NCI-H1417 treated with DMSO at 0.1 percent for 48 hours (cell line): Measurements from ENCODE around the gene TNIK.

Experiments used
- DNase-seq: peaks from one replicate; lab custom pipeline; 2025; lab: John Stamatoyannopoulos, UW

The TNIK gene

GRCh38 chr3:171163101-171164066 is 296.8 kb downstream of the TNIK start:
- no peak for DNase-seq

DNA sequence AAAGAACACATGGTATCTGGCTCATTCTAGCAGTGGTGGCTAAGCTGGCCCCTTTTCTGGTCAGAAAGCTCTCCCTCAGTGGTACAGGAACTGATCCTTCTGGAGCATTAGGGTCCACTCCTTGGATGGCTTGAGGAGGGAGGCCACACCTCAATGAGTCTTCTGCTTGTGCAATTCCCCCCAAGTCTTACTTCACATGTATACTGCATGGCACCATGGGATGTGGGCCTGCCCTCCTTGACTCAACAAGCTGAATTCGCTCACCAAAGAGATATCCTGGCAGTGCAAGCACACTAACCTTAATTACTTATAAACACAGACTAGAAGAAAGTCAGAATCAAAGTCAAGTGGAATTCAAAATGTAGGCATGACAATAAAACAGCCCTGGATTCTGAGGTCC is 299.9 kb downstream of the TNIK start:
- DNase-seq: no peak

- DNase-seq: no peak
Measured at GRCh38 chr3:171159822-171160157, 300.4 kb downstream of the TNIK start.

DNA sequence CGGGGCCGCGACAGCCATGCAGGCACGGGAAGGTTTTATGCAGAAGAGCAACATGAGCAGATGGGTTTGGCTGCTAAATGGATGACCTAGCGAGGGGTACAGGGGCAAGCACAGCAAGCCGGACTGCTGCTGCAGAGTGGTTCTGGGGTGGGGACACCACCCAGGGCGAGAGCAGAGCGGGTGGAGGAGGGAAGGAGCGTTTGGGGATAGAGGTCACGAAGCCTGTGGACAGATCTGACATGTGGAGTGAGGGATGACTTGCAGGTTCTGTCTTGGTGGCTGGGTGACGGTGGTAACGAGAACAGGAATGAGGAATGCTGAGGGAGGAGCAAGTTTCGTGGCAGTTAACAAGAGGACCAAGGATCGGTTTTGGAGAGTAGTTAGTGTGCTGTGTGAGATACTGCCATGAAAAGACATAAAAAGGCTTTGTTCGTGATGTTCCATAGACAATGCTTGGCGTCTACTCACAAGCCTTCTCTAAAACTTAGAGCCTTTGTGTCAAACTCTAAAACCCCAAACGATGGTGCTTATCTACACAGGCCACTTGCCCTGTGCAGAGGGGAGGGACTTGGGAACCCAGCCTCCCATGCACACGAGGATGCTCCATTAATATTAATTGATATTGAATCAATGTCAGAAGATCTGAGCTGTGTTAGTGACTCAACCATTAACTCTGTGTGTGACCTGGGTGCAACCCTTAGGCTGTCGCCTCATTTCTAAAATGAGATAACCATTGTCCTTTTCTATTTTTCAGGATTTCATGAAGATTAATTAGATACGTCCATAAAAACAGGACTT is 301.0 kb downstream of the TNIK start:
- no peak for DNase-seq

DNA sequence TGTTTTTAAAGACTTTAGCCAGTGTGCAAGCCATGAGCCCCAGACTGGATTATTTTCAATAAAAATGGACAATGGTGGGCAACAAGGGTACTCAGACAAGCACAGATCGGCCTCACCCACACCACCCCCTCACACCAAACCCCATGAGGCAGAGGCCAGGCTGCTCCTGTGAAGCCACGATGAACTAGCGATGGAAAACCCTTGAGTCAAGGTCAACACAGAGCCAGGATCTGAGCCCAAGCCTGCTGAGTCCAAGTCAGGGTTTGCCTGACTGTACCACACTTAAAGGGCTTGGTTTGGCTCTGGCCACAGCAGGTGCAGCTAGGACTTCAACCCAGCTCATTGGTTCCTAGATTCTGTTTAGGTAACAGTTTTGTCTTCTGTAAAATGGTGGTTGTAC is 302.2 kb downstream of the TNIK start:
- no peak for DNase-seq

DNA sequence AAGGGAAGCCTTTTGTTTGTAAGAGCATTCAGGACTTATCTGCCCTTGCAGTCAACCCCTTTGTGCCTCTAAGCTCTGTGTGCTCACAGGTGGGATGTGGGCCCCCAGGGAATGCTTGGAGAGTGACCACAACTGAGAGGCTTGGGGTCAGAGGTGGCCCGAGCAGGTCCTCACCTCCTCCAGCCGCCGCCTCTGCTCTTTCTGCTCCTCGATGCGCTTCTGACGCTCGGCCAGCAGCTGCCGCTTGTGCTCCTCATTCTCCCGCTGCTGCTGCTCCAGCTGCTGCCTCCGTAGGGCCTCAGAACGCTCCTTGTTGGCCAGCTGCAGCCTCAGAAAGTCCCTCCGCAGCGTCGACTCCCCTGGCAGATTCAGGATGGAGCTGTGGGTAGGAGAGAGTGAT is 302.9 kb downstream of the TNIK start:
- DNase-seq: no peak

DNA sequence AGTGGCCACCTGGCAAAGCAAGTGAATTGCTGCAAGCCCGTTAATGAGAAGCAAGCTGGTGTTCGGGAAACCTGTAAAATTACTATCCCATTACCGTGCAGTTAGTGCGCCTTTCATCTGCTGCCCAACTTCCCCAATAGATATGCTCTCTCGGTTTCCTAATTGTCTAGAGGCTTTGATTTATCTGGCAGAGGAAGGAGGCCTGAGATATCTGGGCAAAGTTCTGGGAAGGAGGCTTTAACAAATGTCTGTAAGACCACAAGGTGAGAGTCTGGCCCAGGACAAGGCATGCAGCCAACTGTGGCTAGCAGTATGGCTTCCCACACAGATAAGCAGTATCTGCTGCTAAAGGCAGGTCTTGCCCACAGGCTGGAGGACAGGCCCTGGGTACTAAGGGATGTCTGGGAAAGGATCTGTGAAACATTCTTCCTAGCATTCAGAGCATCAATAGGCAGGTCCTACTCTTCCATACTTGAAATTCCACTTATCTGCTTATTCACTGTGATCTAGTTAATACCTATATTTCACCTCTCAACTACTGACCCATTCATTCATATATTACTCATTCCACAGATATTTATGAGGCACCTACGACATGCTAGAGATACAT is 303.7 kb downstream of the TNIK start:
- DNase-seq: no peak

- no peak for DNase-seq
Measured at GRCh38 chr3:171155122-171155700, 305.0 kb downstream of the TNIK start.

GRCh38 chr3:171150945-171151344 is 309.3 kb downstream of the TNIK start:
- no peak for DNase-seq

DNA sequence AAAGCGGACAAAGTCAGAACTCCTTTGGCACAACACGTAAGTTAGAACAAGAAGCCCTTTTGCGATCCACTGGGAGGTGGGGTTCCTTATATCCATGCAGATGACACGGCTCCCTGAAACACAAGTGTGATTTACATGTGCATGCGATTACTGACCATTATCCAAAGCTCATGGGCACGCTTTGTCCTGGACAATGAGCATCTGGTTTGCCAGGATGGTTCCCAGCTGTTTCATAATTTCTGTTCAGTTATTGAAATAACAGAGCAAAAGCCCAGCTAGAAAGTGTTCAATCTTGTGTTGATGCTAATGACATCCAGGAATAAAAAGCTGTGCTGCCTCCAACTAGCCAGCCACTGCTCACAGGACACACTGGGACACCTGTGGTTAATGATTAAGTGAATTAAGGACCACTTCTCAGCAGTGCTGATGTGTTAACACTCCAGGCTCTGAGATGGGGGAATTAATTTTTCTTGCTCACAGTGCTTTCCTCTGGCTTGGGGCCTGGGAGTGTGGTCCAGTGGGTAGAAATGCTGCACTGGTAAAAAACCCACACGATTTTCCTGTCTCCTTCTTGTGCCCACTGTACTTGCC is 310.6 kb downstream of the TNIK start:
- no peak for DNase-seq

DNA sequence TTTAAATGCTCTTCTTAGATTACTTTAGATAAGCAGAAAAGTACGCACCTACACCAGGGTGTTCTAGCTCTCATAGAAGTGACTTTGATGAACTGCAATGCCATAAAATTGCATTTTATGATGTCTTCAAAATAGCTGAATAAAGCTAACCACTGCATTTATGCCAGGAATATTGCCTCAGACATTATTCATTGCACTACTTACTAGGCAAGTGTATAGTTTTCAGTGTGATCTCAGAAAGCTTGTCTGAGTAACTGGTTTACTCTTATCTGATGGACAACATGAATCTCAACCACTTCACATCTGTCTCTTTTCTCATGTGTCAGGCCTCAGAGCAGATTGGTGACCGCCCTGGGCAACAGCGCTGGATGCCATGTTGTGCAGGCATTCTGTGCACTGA is 314.4 kb downstream of the TNIK start:
- DNase-seq: no peak

GRCh38 chr3:171142985-171143384 is 317.2 kb downstream of the TNIK start:
- peak; percentile 82 for DNase-seq

- no peak for DNase-seq
Measured at GRCh38 chr3:171140246-171140645, 320.0 kb downstream of the TNIK start.

DNA sequence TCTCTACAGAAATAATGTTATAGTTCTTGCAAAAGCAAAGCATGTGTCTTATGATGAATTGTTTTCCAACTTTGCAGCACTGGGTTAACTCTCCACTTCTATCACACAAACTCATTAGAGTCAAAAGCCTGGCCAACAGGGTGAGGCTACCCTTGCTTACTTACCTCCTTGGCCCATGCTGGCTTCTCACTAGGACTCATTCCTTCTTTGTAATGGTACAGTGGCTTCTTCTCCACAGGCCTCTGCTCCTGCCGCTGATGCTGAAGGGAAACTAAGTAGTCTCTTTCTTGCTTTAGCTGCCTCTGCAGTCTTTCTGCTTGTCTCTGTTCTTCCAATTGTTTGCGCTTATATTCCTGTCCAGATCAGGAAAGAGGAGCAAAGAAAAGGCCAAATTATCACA is 322.2 kb downstream of the TNIK start:
- no peak for DNase-seq

DNA sequence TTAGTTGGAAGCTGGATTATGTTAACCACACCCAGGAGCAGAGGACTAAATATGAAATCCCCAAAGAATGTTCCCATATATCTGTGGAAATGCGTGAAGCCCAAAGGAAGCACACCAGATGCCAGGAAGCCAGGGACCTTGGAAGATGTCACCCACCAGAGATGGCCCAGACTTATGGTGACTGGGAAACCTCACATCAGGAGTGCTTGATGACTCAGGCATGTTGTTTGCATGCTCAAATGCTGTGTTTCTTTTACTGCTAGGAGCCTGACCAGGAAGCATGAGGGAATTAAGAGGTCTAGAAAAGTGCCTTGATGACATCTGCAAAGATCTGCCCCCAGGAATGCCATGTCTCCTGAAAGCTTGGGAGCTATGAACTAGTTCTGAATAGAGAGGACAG is 324.7 kb downstream of the TNIK start:
- DNase-seq: no peak

DNA sequence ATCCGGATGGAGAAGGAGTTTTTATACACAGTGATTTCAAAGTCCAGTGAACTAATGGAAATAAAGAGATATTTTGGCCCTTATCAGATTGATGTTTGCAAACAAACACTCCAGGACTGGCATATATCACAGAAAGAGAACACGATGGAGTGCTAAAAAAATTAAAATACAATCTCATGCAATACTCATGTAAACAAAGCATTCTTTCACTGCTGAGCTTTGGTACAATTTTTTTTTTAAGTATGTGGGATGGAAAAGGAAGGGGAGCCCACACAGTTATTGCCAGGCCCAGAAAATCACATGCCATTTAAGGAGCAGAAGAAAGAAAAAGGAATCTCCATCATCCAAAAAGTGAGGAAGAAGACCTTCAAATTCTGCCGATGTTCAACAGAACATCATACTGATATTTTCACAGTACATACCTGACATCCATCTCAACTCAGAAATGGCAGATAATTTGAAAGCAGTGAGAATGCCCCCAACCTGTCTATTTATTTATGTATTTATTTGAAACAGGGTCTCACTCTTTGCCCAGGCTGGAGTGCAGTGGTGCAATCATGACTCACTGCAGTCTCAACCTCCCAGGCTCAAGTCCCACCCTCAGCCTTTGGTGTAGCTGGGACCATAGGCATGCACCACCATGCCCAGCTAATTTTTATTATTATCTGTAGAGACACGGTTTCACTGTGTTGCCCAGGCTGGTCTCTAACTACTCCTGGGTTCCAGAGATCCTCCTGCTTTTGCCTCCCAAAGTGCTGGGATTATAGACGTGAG is 326.2 kb downstream of the TNIK start:
- DNase-seq: no peak

- DNase-seq: no peak
Measured at GRCh38 chr3:171133337-171133736, 326.9 kb downstream of the TNIK start.

GRCh38 chr3:171132873-171133272 is 327.3 kb downstream of the TNIK start:
- DNase-seq: no peak

- no peak for DNase-seq
Measured at GRCh38 chr3:171129827-171130226, 330.4 kb downstream of the TNIK start.

GRCh38 chr3:171127611-171128010 is 332.6 kb downstream of the TNIK start:
- no peak for DNase-seq

- no peak for DNase-seq
Measured at GRCh38 chr3:171126478-171127209, 333.6 kb downstream of the TNIK start.
